ENCODE measurements around the gene STARD5.

The STARD5 gene

GRCh38 chr15:81296673-81297072, 27.3 kb downstream of the STARD5 start:
- H3K27me3 ChIP-seq = peaks cover 6% of the 10 kb centered on the region
- no peaks in the 10 kb centered on the region for H3K4me1 ChIP-seq
- H3K4me3 ChIP-seq (ENCODE audit: low read depth, low read length) = no peak overlapping the region
- no peaks in the 10 kb centered on the region for H3K36me3 ChIP-seq
- DNase-seq = no peak
- TF ChIP-seq CTCF (IDR thresholded peaks at IDR 0.05; ENCODE audit: low read depth, low read length) = no peak
- H3K9me3 ChIP-seq = no peaks in the 10 kb centered on the region

- Histone ChIP-seq H3K4me3 (ENCODE audit: low read depth, low read length) (no peak overlapping the region), H3K4me1 (no peaks in the 10 kb centered on the region), H3K9me3 (no peaks in the 10 kb centered on the region), H3K27me3 (peaks cover 6% of the 10 kb centered on the region), H3K36me3 (no peaks in the 10 kb centered on the region)
- no peak for DNase-seq
- TF ChIP-seq CTCF (IDR thresholded peaks at IDR 0.05; ENCODE audit: low read depth, low read length) = no peak
Measured at GRCh38 chr15:81296186-81296585, 27.8 kb downstream of the STARD5 start.

GRCh38 chr15:81295486-81296121, 28.3 kb downstream of the STARD5 start:
- H3K36me3 ChIP-seq = no peaks in the 10 kb centered on the region
- no peak for TF ChIP-seq CTCF (IDR thresholded peaks at IDR 0.05; ENCODE audit: low read depth, low read length)
- no peaks in the 10 kb centered on the region for H3K9me3 ChIP-seq
- DNase-seq = no peak
- H3K4me1 ChIP-seq = no peaks in the 10 kb centered on the region
- H3K4me3 ChIP-seq (ENCODE audit: low read depth, low read length) = no peak overlapping the region
- peaks cover 4% of the 10 kb centered on the region for H3K27me3 ChIP-seq

GRCh38 chr15:81294516-81294880, 29.4 kb downstream of the STARD5 start:
- Histone ChIP-seq H3K36me3 (no peaks in the 10 kb centered on the region), H3K4me3 (ENCODE audit: low read depth, low read length) (no peak overlapping the region), H3K9me3 (no peaks in the 10 kb centered on the region), H3K4me1 (no peaks in the 10 kb centered on the region), H3K27me3 (no peaks in the 10 kb centered on the region; the same call in 1 of the 2 replicates)
- no peak for TF ChIP-seq CTCF (IDR thresholded peaks at IDR 0.05; ENCODE audit: low read depth, low read length)
- DNase-seq = no peak

- no peak overlapping the region for H3K4me3 ChIP-seq (ENCODE audit: low read depth, low read length)
- no peak for TF ChIP-seq CTCF (IDR thresholded peaks at IDR 0.05; ENCODE audit: low read depth, low read length)
- H3K27me3 ChIP-seq = no peaks in the 10 kb centered on the region; the same call in 1 of the 2 replicates
- DNase-seq = no peak
- no peaks in the 10 kb centered on the region for H3K9me3 ChIP-seq
- no peaks in the 10 kb centered on the region for H3K4me1 ChIP-seq
- no peaks in the 10 kb centered on the region for H3K36me3 ChIP-seq
Measured at GRCh38 chr15:81293728-81294515, 30.0 kb downstream of the STARD5 start.

GRCh38 chr15:81292523-81293001, 31.4 kb downstream of the STARD5 start:
- no peaks in the 10 kb centered on the region for H3K9me3 ChIP-seq
- no peaks in the 10 kb centered on the region for H3K36me3 ChIP-seq
- H3K4me3 ChIP-seq (ENCODE audit: low read depth, low read length) = no peak overlapping the region
- H3K27me3 ChIP-seq = no peaks in the 10 kb centered on the region; the same call in 1 of the 2 replicates
- peak; percentile 34 for DNase-seq
- no peak for TF ChIP-seq CTCF (IDR thresholded peaks at IDR 0.05; ENCODE audit: low read depth, low read length)
- no peaks in the 10 kb centered on the region for H3K4me1 ChIP-seq
